PC-9 (cell line): ENCODE measurements around the gene RBM15.

Source experiments
- CTCF ChIP-seq: fragments of 200-600 bp; sonication (generic); conservative IDR thresholded peaks from 2 replicates; pipeline ENCODE4 v1.6.1; 2017; ENCODE audit warnings: mixed run types, antibody characterized with exemption, mild to moderate bottlenecking, moderate library complexity
- EZH2 ChIP-seq: fragments of 200-600 bp; sonication (generic); IDR thresholded peaks from 2 replicates; pipeline ENCODE4 v1.8.0; 2017; ENCODE audit warnings: antibody characterized with exemption, low read depth

GRCh38 chr1:110294308-110294707 is 44.9 kb upstream of the RBM15 start:
- TF ChIP-seq CTCF: no peak
- no peak for TF ChIP-seq EZH2
